GM21529 (cell line): ENCODE measurements around the gene ZSWIM7.
"Not testable (repeated sequence)": the region's sequence is repeated elsewhere in the genome, so short reads cannot be mapped to it uniquely, and the experiment has no call there.

Experiments
- ATAC-seq: cut with Tn5 transposase; IDR thresholded peaks from one replicate; pipeline ENCODE4 v1.9.1; 2021; ENCODE audit not compliant: unreplicated experiment

The ZSWIM7 gene

GRCh38 chr17:15999974-16000827 lies 697 bp upstream of the ZSWIM7 start:
- ATAC-seq: peak; percentile 36

- ATAC-seq: no peak
Observed at GRCh38 chr17:15998031-15998562, 1.4 kb downstream of the ZSWIM7 start.

- no peak for ATAC-seq
Observed at GRCh38 chr17:15996322-15996721, 3.2 kb downstream of the ZSWIM7 start.

DNA sequence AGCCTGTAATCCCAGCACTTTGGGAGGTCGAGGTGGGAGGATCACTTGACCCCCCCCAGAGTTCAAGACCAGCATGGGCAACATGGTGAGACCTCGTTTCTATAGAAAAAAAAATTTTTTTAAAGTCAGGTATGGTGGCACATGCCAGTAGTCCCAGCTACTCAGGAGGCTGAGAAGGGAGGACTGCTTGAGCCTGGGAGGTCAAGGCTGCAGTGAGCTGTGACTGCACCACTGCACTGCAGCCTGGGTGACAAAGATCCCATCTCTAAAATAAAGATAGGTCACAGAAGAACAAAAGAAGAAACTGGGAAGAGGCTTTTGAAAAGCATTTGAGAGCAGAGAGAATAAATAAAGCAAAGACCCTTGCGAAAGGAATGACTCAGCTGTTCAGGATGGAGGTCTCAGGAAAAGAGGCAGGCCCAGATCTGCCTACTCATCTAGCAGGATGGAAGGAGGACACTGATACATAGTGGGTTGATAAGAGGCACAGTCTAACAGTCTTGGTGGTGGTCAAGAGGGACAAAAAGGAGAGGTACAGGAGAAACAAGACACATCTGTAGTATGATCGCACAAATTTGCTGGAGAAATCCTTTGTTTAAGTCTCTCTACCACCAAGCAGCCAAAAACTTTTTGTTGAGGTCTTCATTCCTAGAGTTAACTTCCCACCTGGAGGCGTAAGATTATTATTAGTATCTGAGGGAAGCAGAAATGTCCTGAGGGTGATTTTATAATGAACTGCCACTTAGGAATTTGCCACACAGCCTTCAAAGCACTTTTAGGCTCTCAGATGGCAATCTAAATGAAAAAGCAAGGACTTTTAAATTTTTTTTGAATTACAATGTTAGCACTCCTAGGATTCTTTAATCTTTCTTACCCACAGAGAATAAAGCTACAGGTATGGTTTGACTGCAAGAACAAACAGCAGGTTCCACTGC lies 17.6 kb downstream of the ZSWIM7 start:
- ATAC-seq: no peak

DNA sequence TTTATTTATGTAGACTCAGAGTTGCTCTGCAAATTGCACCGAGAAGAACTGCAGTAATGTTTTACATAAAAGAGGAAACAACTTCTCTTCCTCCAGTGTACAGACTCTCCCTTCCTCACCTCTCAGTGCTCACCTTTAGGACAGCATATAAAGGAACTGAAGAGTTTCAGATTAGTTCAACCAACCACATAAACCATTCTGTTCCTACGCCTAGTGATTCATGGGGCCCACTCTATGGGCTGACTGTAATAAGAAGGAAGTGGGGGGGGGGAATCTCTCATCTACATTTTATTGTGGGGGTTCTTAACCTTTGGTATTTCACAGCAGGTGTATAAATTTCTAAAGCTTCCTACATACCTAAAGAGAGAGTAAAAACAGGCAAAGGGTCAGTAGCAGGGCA lies 18.3 kb downstream of the ZSWIM7 start:
- peak; percentile 97 for ATAC-seq

DNA sequence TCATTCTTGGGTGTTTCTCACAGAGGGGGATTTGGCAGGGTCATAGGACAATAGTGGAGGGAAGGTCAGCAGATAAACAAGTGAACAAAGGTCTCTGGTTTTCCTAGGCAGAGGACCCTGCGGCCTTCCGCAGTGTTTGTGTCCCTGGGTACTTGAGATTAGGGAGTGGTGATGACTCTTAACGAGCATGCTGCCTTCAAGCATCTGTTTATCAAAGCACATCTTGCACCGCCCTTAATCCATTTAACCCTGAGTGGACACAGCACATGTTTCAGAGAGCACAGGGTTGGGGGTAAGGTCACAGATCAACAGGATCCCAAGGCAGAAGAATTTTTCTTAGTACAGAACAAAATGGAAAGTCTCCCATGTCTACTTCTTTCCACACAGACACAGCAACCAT lies 20.5 kb downstream of the ZSWIM7 start:
- ATAC-seq: not testable (repeated sequence)

DNA sequence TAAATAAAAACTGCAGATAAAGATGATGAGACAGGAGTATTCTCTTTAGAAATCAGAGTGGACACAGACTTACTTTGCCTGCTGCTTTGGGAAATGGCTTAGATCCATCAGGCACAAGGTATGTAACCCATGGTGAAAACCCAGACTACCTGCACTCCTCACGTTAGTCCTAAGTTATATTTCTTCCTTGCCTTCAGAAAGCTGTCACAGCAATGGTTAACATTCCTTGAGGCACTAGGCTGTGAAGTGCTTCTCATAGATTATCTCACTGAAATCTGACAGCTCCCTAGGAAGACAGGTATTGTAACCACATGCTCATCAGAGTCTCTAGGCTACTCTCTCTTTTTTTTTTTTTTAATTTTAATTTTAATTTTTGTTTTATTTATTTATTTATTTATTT lies 20.9 kb downstream of the ZSWIM7 start:
- no peak for ATAC-seq

DNA sequence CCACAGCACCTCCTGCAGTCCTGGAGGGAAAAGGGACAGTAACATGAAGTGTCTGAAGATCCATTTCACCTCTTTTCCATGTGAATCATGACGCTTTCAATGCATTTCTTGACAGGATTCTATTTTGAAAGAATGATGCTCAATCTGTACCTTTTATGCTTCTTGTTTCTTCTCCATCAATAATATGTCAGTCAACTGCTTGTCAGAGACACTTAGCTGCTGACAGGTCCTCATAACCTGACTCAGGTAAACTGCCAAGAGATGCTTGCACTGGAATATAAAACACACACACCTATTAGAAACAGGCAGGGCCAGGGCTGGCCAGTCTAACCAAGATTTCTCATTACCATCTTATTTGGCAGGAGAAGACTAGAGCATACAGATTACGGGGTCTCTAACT lies 21.6 kb downstream of the ZSWIM7 start:
- ATAC-seq: no peak

DNA sequence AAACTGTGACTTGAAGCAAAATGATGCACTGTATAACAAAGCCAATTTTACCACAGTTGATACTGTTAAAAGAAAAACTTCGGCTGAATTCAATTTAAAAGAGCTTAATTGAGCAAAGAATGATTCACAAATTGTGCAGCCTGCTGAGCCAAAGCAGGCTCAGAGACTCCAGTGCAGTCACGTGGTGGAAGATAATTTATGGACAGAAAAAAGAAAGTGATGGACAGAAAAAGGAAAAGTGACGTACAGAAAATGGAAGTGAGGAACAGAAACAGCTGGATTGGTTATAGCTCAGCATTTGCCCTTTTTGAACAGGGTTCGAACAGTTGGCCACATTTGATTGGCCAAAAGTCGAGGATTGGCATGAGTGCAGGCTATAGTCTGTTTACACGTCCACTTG lies 25.7 kb downstream of the ZSWIM7 start:
- ATAC-seq: no peak

GRCh38 chr17:15973016-15973415 lies 26.5 kb downstream of the ZSWIM7 start:
- no peak for ATAC-seq

- ATAC-seq: no peak
Observed at GRCh38 chr17:15972497-15972951, 27.0 kb downstream of the ZSWIM7 start.

- ATAC-seq: no peak
Observed at GRCh38 chr17:15971882-15972281, 27.6 kb downstream of the ZSWIM7 start.

GRCh38 chr17:15971098-15971678 lies 28.3 kb downstream of the ZSWIM7 start:
- ATAC-seq: no peak

DNA sequence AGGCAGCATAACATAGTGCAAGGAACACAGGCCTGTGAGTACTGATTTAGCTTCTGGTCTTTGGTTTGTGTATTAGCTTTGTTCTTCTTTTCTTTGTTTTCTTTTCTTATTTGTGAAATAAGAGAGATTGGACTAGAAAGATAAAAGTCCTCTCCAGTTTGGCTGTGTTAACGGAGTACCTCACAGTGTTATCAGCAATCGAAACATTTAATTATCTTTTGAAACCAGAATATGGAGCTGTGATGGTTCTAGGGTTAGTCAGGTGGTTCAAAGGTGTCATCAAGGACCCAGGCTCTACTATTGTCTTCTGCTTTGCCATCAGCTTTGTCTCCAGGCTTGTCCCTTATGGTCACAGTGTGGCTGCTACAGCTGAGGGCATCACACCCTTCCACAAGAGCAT lies 29.0 kb downstream of the ZSWIM7 start:
- ATAC-seq: no peak

DNA sequence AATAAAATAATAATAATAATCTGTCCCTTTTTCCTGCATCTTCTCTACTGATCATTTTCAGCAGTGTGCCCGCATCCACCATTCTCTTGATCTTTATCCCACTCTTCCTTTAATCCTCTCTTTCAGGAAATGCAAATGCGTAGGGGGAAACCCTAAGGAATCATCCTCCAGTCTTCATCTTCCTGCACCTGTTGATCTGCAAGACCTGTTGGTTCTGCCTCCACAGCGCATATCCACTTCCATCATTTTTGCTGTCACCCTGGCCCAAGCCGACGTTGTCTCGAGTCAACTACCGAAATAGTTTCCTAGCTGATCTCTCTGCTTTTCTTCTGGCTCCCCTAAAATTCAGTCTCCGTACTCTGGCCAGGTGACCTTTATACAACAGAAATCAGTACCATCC lies 30.0 kb downstream of the ZSWIM7 start:
- no peak for ATAC-seq

GRCh38 chr17:15967706-15968399 lies 31.7 kb downstream of the ZSWIM7 start:
- no peak for ATAC-seq

DNA sequence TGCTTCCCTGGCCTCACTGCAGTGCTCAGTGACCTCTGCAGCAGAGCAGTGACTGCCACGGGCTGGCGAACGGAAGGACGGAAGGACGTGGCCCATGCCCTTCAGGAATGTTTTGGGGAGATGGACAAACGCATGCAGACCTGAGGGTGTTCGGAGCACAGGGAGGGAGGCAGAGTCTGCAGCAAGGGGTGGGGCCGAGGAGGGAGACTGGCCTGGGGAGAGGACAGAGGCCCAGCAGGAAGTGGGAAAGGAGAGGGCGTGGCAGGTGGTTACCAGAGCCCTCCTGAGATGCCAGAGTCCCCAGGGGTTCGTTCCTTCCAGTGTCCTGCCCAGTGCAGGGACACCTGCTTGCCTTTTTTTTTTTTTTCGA lies 32.6 kb downstream of the ZSWIM7 start:
- no peak for ATAC-seq

GRCh38 chr17:15966183-15966878 lies 33.2 kb downstream of the ZSWIM7 start:
- ATAC-seq: no peak

DNA sequence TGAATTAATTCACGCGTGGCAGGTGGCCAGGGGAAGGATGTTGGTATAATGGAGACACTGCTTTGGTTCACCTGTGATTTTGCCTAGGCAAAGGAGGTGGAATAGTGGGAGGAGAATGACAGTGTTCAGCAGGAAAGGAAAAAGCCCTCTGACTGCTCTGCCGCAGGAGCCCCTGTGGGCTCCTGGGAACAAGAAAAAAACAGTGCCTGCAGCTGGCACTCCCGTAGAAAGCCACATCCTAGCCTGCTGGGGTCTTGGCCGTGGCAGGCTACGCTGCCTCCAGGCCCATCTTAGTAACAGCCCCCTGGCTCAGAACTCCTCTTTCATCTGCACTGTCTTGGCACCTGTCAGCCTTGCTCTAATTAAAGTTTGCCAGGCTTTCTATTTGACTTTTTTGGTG lies 34.0 kb downstream of the ZSWIM7 start:
- no peak for ATAC-seq

DNA sequence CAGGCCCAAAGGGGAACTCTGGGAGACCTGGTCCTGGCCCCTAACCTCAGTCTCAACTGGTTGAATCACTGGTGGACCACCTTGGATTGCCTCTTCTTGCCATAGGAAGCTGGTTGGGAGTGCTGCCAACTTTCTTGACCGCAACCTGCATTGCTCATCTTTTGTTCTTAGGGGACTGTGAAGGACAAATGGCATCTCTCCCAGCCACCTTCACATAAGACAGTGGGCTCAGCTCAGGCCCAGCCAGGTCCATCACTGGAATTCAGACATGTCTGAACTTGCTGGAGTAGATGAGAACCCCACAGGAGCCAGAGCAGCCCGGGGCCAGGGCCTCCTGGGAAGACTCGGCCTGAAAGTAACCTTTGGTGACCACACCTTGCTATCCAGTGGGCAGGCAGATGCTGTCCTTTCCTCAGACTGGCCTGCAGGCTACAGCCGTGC lies 35.8 kb downstream of the ZSWIM7 start:
- no peak for ATAC-seq
